ENCODE results near the gene CREB3L1.
"Not testable (repeated sequence)": the region's sequence is repeated elsewhere in the genome, so short reads cannot be mapped to it uniquely, and the experiment has no call there.

CREB3L1 gene

DNA sequence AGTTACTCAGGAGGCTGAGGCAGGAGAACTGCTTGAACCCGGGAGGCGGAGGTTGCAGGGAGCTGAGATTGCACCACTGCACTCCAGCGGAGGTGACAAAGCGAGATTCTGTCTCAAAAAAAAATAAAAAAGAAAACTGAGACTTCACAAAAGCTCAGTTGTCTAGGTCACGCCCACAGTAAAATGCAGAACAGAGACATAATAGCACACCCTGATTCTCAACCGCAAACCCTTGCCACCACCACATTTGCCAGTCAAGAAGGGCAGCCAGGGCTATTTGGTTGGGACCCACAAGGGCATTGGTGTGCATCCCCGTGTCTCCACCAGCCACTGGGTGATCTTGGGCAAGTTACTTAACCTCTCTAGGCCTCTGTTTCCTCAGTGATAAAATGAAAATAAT, 25.4 kb downstream of the CREB3L1 start:
- H3K36me3 ChIP-seq (ENCODE audit: control insufficient read depth in 1 of 2, insufficient read depth in 2 of 2, low read length in 2 of 2) = peaks cover 8 to 17% of the 10 kb centered on the region in 2 experiments
- no peak overlapping the region for H4K8ac ChIP-seq (ENCODE audit: low read depth, low read length)
- no peak overlapping the region for H4K91ac ChIP-seq (ENCODE audit: low read depth, low read length)
- H4K12ac ChIP-seq (ENCODE audit: low read depth, low read length) = no peak overlapping the region
- H3K79me2 ChIP-seq (ENCODE audit: control insufficient read depth, insufficient read depth, low read length, poor library complexity) = peaks cover 3% of the 10 kb centered on the region
- no peak overlapping the region for H3K14ac ChIP-seq (ENCODE audit: low read length)
- WGBS (ENCODE audit: extremely low coverage, insufficient coverage, insufficient read length) = no CpG with 5 or more reads among the region's 7 CpGs
- no peak overlapping the region for H3K4me3 ChIP-seq (ENCODE audit: low read depth, low read length)
- no peak overlapping the region for H3K9ac ChIP-seq (ENCODE audit: low read length)
- no peak overlapping the region for H3K4ac ChIP-seq (ENCODE audit: low read depth, low read length)
- H3K23ac ChIP-seq (ENCODE audit: low read length) = no peak overlapping the region
- no peak overlapping the region for H2AK5ac ChIP-seq (ENCODE audit: low read length)
- H3K27me3 ChIP-seq (ENCODE audit: insufficient read depth, low read length) = no peaks in the 10 kb centered on the region
- H2BK5ac ChIP-seq (ENCODE audit: low read depth, low read length, poor library complexity) = no peak overlapping the region
- H3K4me1 ChIP-seq (ENCODE audit: control insufficient read depth in 1 of 2, insufficient read depth in 2 of 2, low read length in 2 of 2) = peaks cover 3 to 5% of the 10 kb centered on the region in 2 experiments
- H3K9me3 ChIP-seq (ENCODE audit: insufficient read depth, low read depth, low read length) = no peaks in the 10 kb centered on the region
- no peak overlapping the region for H2AFZ ChIP-seq (ENCODE audit: insufficient read depth, low read length, poor library complexity)
- no peak overlapping the region for H3K18ac ChIP-seq (ENCODE audit: low read length)
- no peak for DNase-seq
- H3K4me2 ChIP-seq (ENCODE audit: low read length) = no peak overlapping the region
- H3K79me1 ChIP-seq (ENCODE audit: low read length) = peaks cover 3% of the 10 kb centered on the region
- no peak overlapping the region for H2BK120ac ChIP-seq (ENCODE audit: insufficient read depth, low read length, poor library complexity)
- no peak overlapping the region for H3K27ac ChIP-seq (ENCODE audit: low read depth, low read length)
- H2BK12ac ChIP-seq (ENCODE audit: low read length) = no peak overlapping the region

DNA sequence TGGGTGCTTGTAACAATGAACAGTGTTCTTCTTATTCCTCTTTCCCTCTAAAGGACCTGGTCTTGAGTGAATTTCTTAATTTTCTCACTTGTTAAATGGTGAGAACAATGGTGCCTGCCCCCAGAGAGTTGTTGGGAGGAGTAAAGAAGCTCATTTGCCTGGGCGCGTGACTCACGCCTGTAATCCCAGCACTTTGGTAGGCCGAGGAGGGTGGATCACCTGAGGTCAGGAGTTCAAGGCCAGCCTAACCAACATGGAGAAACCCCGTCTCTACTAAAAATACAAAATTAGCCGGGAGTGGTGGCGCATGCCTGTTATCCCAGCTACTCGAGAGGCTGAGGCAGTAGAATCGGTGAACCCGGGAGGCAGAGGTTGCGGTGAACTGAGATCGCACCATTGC, 26.6 kb downstream of the CREB3L1 start:
- H3K9ac ChIP-seq (ENCODE audit: low read length); H3K79me2 ChIP-seq (ENCODE audit: control insufficient read depth, insufficient read depth, low read length, poor library complexity); H2BK5ac ChIP-seq (ENCODE audit: low read depth, low read length, poor library complexity); H3K4me1 ChIP-seq (ENCODE audit: control insufficient read depth in 1 of 2, insufficient read depth in 2 of 2, low read length in 2 of 2); H4K91ac ChIP-seq (ENCODE audit: low read depth, low read length); H2BK120ac ChIP-seq (ENCODE audit: insufficient read depth, low read length, poor library complexity); H2AK5ac ChIP-seq (ENCODE audit: low read length); H3K18ac ChIP-seq (ENCODE audit: low read length); DNase-seq; H4K8ac ChIP-seq (ENCODE audit: low read depth, low read length); H3K9me3 ChIP-seq (ENCODE audit: insufficient read depth, low read depth, low read length); H4K12ac ChIP-seq (ENCODE audit: low read depth, low read length); H3K79me1 ChIP-seq (ENCODE audit: low read length); H3K4ac ChIP-seq (ENCODE audit: low read depth, low read length); H3K4me2 ChIP-seq (ENCODE audit: low read length); H3K23ac ChIP-seq (ENCODE audit: low read length); H3K4me3 ChIP-seq (ENCODE audit: low read depth, low read length); H3K27ac ChIP-seq (ENCODE audit: low read depth, low read length); H3K14ac ChIP-seq (ENCODE audit: low read length); H2AFZ ChIP-seq (ENCODE audit: insufficient read depth, low read length, poor library complexity); H2BK12ac ChIP-seq (ENCODE audit: low read length); H3K27me3 ChIP-seq (ENCODE audit: insufficient read depth, low read length): not testable (repeated sequence)
- no CpG with 5 or more reads among the region's 12 CpGs for WGBS (ENCODE audit: extremely low coverage, insufficient coverage, insufficient read length)
- peaks cover 12 to 17% of the 10 kb centered on the region in 2 experiments for H3K36me3 ChIP-seq (ENCODE audit: control insufficient read depth in 1 of 2, insufficient read depth in 2 of 2, low read length in 2 of 2)

DNA sequence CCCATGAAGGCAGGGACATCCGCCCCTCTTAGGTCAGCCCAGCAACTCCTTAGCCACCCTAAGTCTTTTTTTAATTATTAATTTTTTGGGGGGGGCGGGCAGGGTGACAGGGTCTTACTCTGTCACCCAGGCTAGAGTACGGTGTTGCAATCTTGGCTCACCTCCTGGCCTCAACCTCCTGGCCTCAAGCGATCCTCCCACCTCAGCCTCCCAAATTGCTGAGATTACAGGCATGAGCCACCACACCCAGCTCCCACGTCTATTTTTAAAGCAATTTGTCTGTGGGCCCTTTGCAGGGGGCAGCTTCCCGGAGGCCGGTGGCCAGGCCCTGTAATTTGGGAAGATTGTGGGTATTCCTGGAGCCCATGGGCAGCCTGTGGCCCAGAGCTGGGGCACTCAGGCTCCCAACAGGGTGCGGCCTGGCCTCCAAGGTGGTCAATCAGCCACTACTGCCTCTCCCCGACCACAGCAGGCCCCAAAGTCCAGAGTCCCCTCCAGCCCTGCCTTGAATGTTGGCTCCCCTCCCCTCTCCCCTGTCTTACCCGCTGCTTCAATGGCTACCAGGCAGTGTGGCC, 27.2 kb downstream of the CREB3L1 start:
- Histone ChIP-seq H3K4ac (ENCODE audit: low read depth, low read length) (no peak overlapping the region), H4K12ac (ENCODE audit: low read depth, low read length) (no peak overlapping the region), H3K4me3 (ENCODE audit: low read depth, low read length) (no peak overlapping the region), H3K27me3 (ENCODE audit: insufficient read depth, low read length) (no peaks in the 10 kb centered on the region), H2BK5ac (ENCODE audit: low read depth, low read length, poor library complexity) (no peak overlapping the region), H2AK5ac (ENCODE audit: low read length) (no peak overlapping the region), H3K27ac (ENCODE audit: low read depth, low read length) (no peak overlapping the region), H3K4me2 (ENCODE audit: low read length) (no peak overlapping the region), H2BK120ac (ENCODE audit: insufficient read depth, low read length, poor library complexity) (no peak overlapping the region), H3K9me3 (ENCODE audit: insufficient read depth, low read depth, low read length) (no peaks in the 10 kb centered on the region), H3K79me2 (ENCODE audit: control insufficient read depth, insufficient read depth, low read length, poor library complexity) (peaks cover 3% of the 10 kb centered on the region), H3K18ac (ENCODE audit: low read length) (peak overlapping the region; percentile 6), H3K36me3 (ENCODE audit: control insufficient read depth in 1 of 2, insufficient read depth in 2 of 2, low read length in 2 of 2) (peaks cover 13 to 16% of the 10 kb centered on the region in 2 experiments), H3K4me1 (ENCODE audit: control insufficient read depth in 1 of 2, insufficient read depth in 2 of 2, low read length in 2 of 2) (peaks cover 10% of the 10 kb centered on the region in 2 experiments), H3K23ac (ENCODE audit: low read length) (no peak overlapping the region), H3K9ac (ENCODE audit: low read length) (no peak overlapping the region), H3K79me1 (ENCODE audit: low read length) (peaks cover 3% of the 10 kb centered on the region), H2BK12ac (ENCODE audit: low read length) (no peak overlapping the region), H3K14ac (ENCODE audit: low read length) (no peak overlapping the region), H4K8ac (ENCODE audit: low read depth, low read length) (no peak overlapping the region), H4K91ac (ENCODE audit: low read depth, low read length) (no peak overlapping the region), H2AFZ (ENCODE audit: insufficient read depth, low read length, poor library complexity) (no peak overlapping the region)
- DNase-seq = no peak
- no CpG with 5 or more reads among the region's 10 CpGs for WGBS (ENCODE audit: extremely low coverage, insufficient coverage, insufficient read length)

DNA sequence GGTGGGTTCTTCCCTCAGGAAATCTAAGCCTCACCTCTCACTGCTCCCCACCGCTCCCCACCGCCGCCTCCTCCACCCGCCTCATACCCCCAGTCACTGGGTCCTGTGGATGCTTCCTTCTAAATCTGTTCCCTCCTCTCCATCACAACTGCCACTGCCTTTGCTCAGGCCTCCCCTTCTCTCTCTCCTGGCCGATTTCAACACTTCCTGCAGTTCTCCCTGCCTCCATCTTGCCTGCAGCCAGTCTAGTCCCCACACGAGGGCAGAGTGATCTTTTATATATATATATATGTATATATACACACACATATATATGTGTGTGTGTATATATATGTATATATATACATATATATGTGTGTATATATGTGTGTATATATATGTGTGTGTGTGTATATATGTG, 27.8 kb downstream of the CREB3L1 start:
- Histone ChIP-seq H3K9me3 (ENCODE audit: insufficient read depth, low read depth, low read length) (no peaks in the 10 kb centered on the region), H3K4me1 (ENCODE audit: control insufficient read depth in 1 of 2, insufficient read depth in 2 of 2, low read length in 2 of 2) (peaks cover 10 to 14% of the 10 kb centered on the region in 2 experiments), H2AFZ (ENCODE audit: insufficient read depth, low read length, poor library complexity) (no peak overlapping the region), H3K27ac (ENCODE audit: low read depth, low read length) (no peak overlapping the region), H4K91ac (ENCODE audit: low read depth, low read length) (no peak overlapping the region), H3K23ac (ENCODE audit: low read length) (no peak overlapping the region), H3K36me3 (ENCODE audit: control insufficient read depth in 1 of 2, insufficient read depth in 2 of 2, low read length in 2 of 2) (peaks cover 7 to 11% of the 10 kb centered on the region in 2 experiments), H2AK5ac (ENCODE audit: low read length) (no peak overlapping the region), H3K9ac (ENCODE audit: low read length) (no peak overlapping the region), H2BK12ac (ENCODE audit: low read length) (no peak overlapping the region), H3K79me2 (ENCODE audit: control insufficient read depth, insufficient read depth, low read length, poor library complexity) (peaks cover 3% of the 10 kb centered on the region), H3K18ac (ENCODE audit: low read length) (no peak overlapping the region), H3K4me2 (ENCODE audit: low read length) (no peak overlapping the region), H2BK5ac (ENCODE audit: low read depth, low read length, poor library complexity) (no peak overlapping the region), H3K27me3 (ENCODE audit: insufficient read depth, low read length) (no peaks in the 10 kb centered on the region), H2BK120ac (ENCODE audit: insufficient read depth, low read length, poor library complexity) (no peak overlapping the region), H3K79me1 (ENCODE audit: low read length) (peaks cover 3% of the 10 kb centered on the region), H4K8ac (ENCODE audit: low read depth, low read length) (no peak overlapping the region), H3K14ac (ENCODE audit: low read length) (no peak overlapping the region), H4K12ac (ENCODE audit: low read depth, low read length) (no peak overlapping the region), H3K4ac (ENCODE audit: low read depth, low read length) (no peak overlapping the region), H3K4me3 (ENCODE audit: low read depth, low read length) (no peak overlapping the region)
- no CpG with 5 or more reads among the region's 6 CpGs for WGBS (ENCODE audit: extremely low coverage, insufficient coverage, insufficient read length)
- DNase-seq = peak; percentile 29 to 52

Measured in trophoblast cell (in vitro differentiated cells and primary cell).